Heart left ventricle (tissue), 13 donors: ENCODE measurements around the gene ARHGAP18.

Source experiments
- POLR2A ChIP-seq, 2 donors: fragments of 450-650 bp; IDR thresholded peaks; one replicate each; pipeline ENCODE4 v1.6.1; 2017; ENCODE audit warnings: antibody characterized with exemption in 2 of 2, mild to moderate bottlenecking in 2 of 2, moderate library complexity in 2 of 2
- TF ChIP-seq, protein P1 (sequence below), 12 donors: fragments of 200-600 bp; sonication (generic) in 4 of 12; IDR thresholded peaks; one replicate each; pipeline versions ENCODE4 v1.5.0 to v1.8.0; 2018 to 2022; ENCODE audit warnings: antibody characterized with exemption in 12 of 12, mild to moderate bottlenecking in 5 of 12
- donor health status: ischemic (EF 13 %, LVEDD 7.1; RV severe dilation, severe dysfunction).
- donor health status: DM: no; HTN: yes; CAD: no.
- donor health status: DM: no; HTN: no; CAD: no.
- donor health status: ischemic (EF 25% LVEDD 6.9; RV normal size, moderate dysfunction).
- donor health status: ischemic (EF 25% LVEDD 5.7; RV mildly dilated, moderate dysfunction).
- donor health status: ischemic (EF 35%, LVEDD 5.7; RV mildly dilated, moderate dysfunction).
- donor health status: nonischemic (EF 11% LVEDD 7.7; RV severe dilation, severe dysfunction).
- donor health status: DM: yes; HTN: yes; CAD: no.
- donor health status: PGD.
- donor health status: ischemic (EF 29% LVEDD 5.4; RV normal size, mild dysfunction).
- donor health status: nonischemic (EF 23%, LVEDD 6.1; RV moderate dilation, normal function).

DNA sequence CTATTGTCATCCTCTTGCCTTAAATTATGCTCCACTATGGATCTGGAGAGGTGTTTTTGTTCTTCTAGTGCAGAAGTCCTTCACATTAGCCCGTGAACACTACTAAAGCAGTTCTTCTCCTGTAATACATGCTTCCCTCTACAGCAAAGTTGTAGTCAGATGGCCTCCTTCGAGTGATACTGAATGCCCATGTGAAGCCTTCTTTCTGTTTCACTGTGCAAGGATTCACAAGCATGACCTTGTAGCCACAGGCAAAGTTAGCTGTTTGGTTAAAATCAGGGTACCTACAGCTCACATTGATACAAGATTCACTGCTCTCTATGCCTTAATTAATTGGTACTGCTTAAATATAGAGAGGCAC is 47.6 kb downstream of the ARHGAP18 start:
- no peak for TF ChIP-seq POLR2A (IDR thresholded peaks at IDR 0.05)
- TF ChIP-seq, protein P1, sequence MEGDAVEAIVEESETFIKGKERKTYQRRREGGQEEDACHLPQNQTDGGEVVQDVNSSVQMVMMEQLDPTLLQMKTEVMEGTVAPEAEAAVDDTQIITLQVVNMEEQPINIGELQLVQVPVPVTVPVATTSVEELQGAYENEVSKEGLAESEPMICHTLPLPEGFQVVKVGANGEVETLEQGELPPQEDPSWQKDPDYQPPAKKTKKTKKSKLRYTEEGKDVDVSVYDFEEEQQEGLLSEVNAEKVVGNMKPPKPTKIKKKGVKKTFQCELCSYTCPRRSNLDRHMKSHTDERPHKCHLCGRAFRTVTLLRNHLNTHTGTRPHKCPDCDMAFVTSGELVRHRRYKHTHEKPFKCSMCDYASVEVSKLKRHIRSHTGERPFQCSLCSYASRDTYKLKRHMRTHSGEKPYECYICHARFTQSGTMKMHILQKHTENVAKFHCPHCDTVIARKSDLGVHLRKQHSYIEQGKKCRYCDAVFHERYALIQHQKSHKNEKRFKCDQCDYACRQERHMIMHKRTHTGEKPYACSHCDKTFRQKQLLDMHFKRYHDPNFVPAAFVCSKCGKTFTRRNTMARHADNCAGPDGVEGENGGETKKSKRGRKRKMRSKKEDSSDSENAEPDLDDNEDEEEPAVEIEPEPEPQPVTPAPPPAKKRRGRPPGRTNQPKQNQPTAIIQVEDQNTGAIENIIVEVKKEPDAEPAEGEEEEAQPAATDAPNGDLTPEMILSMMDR (IDR thresholded peaks at IDR 0.05): no peak
